ENCODE measurements around the gene HHIPL1.

The HHIPL1 gene

DNA sequence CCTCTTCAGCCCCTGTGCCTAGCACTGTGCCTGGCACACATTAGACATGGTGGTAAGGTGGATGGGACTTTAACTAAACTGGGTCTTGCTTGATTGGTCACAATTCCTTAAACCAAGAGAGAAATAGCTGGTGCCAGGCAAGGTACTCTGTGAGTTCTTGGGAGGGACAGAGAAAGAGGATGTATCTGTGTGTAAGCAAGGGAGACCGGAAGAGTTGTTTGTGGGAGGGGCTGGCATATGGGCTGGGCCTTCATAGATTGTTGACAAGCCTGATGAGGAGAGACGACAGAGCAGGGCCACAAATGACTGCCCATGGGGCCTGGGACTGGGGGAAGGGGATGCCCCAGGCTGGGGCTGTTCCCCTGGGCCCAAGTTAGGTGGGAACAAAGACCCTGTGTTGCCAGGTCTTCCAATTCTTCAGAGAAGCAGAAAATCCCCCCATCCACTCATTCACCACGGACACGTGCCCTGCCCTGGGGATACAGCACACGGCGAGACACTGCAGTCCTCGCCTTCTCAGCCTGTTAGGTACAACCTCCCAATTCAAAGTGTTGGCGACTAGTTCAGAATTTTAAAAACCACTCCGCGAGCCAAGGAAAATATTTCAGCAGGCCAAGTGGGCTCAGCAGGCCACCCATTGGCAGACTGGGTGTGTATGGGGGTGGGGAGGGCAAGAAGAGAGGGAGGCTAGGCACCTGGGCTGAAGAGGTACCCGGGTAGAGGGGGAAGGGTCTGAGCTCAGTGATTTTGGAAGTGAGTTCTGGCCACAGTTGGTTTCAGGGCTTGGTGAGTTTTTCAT, 27.8 kb downstream of the HHIPL1 start:
- FAIRE-seq (peak; percentile 46), DNase-seq (ENCODE audit: extremely low spot score, insufficient read length, low read depth) (no peak)

DNA sequence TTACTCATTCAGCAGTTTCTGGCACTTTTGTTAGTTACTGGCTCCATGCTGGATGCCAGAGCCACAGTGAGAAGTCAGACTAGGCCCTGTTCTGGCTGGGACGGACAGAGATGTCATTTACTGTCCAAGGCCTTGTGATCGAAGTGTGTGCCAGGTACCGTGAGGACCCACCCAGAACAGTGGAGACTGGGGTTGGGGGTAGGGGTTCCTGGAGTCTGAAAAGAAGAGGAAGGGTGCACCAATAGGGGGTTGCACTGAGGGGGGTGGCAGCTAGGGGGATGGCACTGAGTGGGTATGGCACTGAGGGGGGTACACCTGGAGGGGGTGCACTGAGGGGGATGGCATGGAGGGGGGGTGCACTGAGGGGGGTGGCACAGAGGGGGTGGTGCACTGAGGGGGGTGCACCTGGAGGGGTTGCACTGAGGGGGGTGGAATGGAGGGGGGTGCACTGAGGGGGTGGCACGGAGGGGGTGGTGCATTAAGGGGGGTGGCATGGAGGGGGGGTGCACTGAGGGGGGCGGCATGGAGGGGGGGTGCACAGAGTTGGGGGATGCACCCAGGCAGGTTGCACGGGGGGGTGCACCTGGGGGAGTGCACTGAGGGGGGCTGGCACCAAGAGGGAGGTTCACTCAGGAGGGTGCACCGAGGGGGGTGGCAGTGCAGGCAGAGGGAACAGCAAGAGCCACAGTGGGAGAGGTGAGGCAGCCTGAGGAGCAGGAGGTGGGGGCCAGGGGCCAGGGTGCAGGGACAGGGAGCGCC, 28.6 kb downstream of the HHIPL1 start:
- DNase-seq (ENCODE audit: extremely low spot score, insufficient read length, low read depth): no peak
- no peak for FAIRE-seq

DNA sequence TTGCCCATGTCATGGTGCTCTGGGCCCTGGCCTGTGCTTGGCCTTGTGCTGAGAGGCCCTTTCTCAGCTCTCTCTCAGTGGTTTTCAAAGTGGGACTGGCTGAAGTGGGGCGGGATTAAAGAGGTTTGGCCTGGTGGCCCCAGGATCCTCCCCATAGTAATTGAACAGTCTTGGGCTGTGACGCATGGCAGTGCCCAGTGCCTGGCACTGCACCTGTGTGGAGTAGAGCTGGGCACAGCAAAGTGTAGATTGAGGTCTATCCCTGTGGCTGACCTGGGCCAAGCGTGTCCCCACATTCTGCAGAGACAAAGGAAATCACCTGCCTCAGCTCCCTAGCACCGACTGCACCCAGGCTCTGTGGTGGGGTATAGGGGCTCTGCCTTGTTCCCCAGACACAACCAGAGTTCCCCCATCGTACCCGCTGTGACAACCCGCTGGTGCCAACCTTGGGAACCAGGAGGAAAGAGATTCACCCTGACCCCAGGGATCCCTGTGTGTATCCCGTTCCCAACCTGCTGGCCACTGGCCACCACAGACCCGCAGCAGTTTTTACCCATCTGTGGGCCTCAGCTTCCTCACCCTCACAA, 29.2 kb downstream of the HHIPL1 start:
- FAIRE-seq (no peak), DNase-seq (ENCODE audit: extremely low spot score, insufficient read length, low read depth) (no peak)

DNA sequence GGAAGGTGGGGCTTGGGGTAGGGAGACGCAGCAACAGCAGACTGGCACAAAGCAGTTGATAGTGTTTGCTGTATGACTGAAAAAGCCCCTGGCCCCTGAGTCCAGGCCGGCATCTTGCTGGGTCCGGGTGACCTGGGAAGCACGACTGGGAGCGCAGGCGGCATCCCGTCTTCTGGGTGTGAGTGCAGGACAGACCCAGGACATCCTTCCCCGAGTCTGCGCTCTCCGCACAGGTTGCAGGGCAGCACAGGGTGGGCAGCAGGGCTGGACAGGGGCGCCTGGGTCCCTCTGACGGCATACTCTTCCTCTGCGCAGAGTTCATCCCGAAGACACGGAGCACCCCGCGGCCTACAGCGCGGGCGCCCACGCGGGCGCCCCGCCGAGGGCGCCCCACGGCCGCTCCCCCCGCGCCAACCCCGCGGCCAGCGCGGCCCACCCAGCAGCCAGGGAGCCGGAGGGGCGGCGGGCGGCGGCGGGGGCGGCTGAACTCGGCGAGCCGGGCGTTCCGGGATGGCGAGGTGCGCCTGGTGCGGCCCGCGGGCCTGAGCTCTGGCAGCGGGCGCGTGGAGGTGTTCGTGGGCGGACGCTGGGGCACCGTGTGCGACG, 29.9 kb downstream of the HHIPL1 start:
- FAIRE-seq (no peak), DNase-seq (ENCODE audit: extremely low spot score, insufficient read length, low read depth) (no peak)

DNA sequence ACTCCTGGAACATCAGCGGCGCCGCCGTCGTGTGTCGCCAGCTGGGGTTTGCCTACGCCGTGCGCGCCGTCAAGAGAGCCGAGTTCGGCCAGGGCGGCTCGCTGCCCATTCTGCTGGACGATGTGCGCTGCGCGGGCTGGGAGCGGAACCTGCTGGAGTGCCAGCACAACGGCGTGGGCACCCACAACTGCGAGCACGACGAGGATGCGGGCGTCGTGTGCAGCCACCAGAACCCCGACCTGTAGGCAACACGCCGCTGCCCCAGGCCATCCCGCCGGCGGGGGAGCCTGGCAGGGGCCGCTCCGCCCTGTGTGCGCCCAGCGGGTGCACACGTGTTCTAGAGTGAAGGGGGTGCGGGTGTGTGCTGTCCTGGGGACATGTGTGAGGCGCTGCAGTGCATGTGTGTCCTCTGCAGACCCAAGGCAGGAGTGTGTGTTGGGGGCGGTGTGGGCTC, 30.5 kb downstream of the HHIPL1 start:
- no peak for DNase-seq (ENCODE audit: extremely low spot score, insufficient read length, low read depth)
- no peak for FAIRE-seq

DNA sequence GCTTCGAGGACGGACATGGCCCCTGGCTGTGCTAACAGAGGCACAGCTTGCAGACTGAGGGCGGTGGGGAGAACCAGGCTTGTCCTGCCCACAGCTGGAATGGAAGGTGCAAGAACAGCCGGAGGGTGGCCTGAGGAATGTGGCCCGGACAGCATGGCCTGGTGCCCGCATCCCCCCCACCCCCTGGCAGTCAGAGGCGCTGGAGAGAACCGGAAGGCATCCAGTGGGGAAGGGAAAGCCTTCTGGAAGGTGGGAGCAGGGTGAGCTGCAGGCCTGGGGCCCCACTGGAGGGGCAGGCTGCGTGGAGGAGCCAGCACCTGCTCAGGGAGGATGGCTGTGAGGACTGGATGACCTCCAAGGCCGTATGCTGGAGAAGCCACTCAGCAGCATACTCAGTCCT, 31.0 kb downstream of the HHIPL1 start:
- FAIRE-seq (no peak), DNase-seq (ENCODE audit: extremely low spot score, insufficient read length, low read depth) (no peak)

DNA sequence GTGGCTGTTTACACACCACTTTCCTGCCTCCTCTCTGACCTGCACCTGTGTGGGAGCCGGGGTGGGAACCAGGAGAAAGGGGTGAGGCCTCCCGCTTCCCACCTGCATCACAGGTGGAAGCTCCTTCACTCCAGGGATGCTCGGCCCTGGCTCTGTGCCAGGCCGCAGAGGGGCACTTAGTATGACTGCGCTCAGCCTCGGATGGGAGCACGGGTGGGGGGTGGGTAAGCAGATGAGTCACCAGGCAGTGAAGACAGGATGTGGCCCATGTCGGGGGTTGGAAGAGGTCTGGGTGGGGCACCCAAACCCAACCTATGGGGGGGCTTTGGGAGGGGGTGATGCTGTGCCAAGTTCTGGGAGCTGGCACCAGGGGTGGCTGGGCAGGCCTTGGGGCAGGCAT, 31.7 kb downstream of the HHIPL1 start:
- DNase-seq (ENCODE audit: extremely low spot score, insufficient read length, low read depth) (no peak), FAIRE-seq (no peak)

- FAIRE-seq: no peak
- DNase-seq (ENCODE audit: extremely low spot score, insufficient read length, low read depth): no peak
Measured at GRCh38 chr14:99677231-99678140, 32.6 kb downstream of the HHIPL1 start.

DNA sequence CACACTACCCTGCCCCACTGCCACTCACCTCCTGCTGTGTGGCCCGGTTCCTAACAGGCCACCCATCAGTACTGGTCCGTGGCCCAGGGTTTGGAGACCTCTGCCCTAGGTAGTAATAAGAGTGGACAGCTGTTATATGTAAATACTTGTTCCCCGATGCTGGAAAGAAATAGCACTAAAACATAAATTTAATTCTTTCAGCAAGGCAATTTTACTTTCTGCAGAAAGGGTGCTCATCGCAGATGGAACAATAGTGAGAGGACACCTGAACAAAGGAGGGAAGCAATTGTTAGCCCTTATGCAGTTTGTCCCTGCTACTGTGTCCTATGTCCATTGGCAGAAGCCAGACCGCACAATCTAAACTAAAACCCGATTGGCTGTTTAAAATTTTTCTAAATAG, 33.3 kb downstream of the HHIPL1 start:
- DNase-seq (ENCODE audit: extremely low spot score, insufficient read length, low read depth) (no peak), FAIRE-seq (no peak)

GRCh38 chr14:99679111-99679510, 34.2 kb downstream of the HHIPL1 start:
- FAIRE-seq (no peak), DNase-seq (ENCODE audit: extremely low spot score, insufficient read length, low read depth) (no peak)

DNA sequence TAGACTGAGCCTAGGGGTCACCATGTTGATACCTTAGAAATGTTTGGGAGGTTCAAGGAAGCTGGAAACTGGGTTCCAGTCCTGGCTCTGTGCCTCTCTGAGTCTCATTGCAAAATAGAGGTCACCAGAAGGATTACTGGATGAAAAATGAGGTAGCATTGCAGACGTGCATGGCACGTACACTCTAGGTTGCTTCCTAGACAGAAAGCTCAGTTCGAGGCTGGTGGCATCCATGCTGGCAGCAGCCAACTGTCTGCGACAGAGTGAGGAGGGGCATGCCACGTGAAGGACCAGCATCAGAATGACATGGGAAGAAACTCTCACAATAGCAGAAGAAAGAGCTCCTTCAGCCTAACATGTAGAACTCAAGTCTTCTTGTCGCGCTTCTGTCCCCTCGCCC, 34.6 kb downstream of the HHIPL1 start:
- DNase-seq (ENCODE audit: extremely low spot score, insufficient read length, low read depth) (no peak), FAIRE-seq (no peak)

DNA sequence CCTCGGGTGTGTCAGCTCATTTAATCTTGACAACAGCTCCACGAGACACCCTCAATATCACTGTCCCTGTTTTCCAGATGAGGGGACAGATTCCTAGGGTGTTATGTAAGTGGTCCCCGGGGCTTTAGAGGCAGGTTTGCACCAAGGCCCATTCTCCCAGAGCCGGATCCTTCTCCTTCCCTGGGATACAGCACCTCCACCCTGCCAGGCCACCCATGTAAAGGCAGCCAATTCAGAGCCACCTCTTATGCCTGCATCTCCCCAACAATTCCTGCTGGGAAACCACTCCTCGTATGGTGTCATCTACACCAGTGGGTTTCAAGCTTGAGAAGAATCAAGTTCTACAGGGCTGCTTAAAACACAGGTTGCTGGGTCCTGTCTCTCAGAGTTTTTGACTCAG, 35.1 kb downstream of the HHIPL1 start:
- DNase-seq (ENCODE audit: extremely low spot score, insufficient read length, low read depth): no peak

GRCh38 chr14:99681101-99681831, 36.3 kb downstream of the HHIPL1 start:
- FAIRE-seq (no peak), DNase-seq (ENCODE audit: extremely low spot score, insufficient read length, low read depth) (no peak)

More for the DNA sequence above, 35.1 kb downstream of the HHIPL1 start:
- FAIRE-seq: no peak

DNA sequence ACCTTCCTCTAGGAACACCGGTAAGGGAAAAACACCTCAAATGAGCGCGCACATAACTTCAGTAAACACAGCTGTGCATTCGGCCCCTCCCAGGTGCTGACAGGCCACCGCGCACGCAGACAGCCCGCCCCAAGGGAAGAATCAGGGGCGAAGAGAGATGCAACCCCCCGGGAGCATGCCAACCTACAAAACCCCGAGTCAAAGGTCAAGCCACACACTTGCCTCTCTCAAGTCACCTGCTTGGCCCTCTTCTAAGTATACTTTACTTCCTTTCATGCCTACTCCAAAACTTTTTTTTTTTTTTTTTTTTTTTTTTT, 36.9 kb downstream of the HHIPL1 start:
- DNase-seq (ENCODE audit: extremely low spot score, insufficient read length, low read depth): no peak
- no peak for FAIRE-seq

GRCh38 chr14:99682809-99683618, 38.1 kb downstream of the HHIPL1 start:
- DNase-seq (ENCODE audit: extremely low spot score, insufficient read length, low read depth): peak; percentile 64
- peak; percentile 67 for FAIRE-seq

DNA sequence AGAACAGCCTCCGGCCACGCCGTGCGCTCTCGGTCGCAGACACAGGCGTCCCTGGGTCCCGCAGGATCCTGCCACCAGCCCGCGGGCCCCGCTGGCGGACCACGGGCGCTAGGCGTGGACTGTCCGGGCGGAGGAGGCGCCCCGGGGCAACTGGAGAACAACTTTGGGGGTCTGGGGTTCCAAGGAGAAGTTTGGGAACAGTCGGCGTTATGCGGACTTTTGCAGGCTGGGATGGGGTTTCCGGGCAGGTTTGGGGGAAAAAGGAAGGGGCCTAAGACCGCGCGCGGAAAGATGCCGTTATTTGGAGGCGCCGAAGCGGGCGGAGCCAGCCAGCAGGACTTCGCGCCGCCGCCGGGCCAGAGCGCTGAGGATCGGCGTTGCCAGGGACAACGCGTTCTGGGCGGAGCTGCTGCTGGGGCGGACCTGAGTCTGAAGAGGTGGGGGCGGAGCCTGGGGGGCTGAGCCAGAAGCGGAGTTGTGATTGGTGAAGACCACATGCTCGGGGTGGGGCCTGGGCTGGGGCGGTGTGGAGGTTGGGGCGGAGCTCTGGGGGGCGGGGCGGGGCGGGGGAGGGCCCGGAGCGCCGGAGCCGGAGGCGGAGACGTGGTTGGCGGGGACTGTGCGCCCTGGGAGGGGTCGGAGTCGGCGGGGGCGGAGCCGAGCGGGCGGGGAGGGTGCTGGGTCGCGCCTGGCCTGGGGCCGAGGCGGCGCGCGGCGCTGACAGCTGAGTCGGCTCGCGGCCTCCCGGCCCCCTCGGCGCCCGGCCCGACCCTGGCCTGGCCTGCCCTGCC, 38.9 kb downstream of the HHIPL1 start, which contains the start of gene CYP46A1:
Gene CYP46A1 (plus strand): TSS at position 680 of the 791 bp plus-strand sequence. CDS start 120 bp downstream, outside the sequence.
- peak; percentile 99 for FAIRE-seq

DNA sequence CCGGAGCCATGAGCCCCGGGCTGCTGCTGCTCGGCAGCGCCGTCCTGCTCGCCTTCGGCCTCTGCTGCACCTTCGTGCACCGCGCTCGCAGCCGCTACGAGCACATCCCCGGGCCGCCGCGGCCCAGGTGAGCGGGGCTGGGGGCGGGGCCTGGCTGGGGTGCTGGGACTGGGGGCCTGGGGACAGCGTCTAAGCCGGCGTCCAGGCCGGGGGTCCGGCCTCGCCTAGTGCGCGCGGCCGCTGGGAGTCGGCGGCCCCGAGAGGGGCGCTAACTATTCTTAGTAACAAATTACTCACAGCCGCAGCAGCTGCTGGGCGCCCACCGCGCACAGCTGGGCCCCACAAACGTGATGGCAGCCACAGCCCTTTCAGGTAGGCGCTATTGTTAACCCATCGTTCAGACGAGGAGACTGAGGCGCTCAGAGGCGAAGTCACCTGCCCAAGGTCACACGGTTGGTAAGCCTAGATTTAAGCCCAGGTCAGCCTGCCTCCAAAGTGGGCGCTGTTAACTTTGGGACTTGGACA, 39.5 kb downstream of the HHIPL1 start:
- DNase-seq (ENCODE audit: extremely low spot score, insufficient read length, low read depth) (no peak), FAIRE-seq (no peak)

More for the DNA sequence above, 38.9 kb downstream of the HHIPL1 start, which contains the start of gene CYP46A1:
- peak; percentile 99 for DNase-seq (ENCODE audit: extremely low spot score, insufficient read length, low read depth)

Data from GM18507 (cell line).